Fibroblast of lung (primary cell): ENCODE results near the gene CEP85. TPM values are rescaled to one million over a fixed set of nuclear protein-coding genes. Genes with fewer than 3 reads are reported as not detected.

Source experiments
- DNase-seq, 2 donors: peaks; one replicate each; pipeline versions ENCODE4 v3.0.0 to v3.0.0-alpha.2; 2010; ENCODE audit warnings: low read depth in 2 of 2
- H2AFZ ChIP-seq: 2 replicates; pipeline ENCODE4 v1.5.1; 2012; ENCODE audit warnings: low read length, control low read depth, inconsistent platforms
- H3K27ac ChIP-seq: 2 replicates; pipeline ENCODE4 v1.5.1; 2011; ENCODE audit warnings: low read length, control low read depth; ENCODE audit not compliant: insufficient read depth
- H3K27me3 ChIP-seq: 2 replicates; pipeline ENCODE4 v1.5.1; 2011; ENCODE audit warnings: mild to moderate bottlenecking, low read length; ENCODE audit not compliant: control insufficient read depth, insufficient read depth
- H3K36me3 ChIP-seq: 2 replicates; pipeline ENCODE4 v1.5.1; 2011; ENCODE audit warnings: low read length; ENCODE audit not compliant: control insufficient read depth, insufficient read depth
- H3K4me1 ChIP-seq: 2 replicates; pipeline ENCODE4 v1.5.1; 2011; ENCODE audit warnings: low read length; ENCODE audit not compliant: control insufficient read depth, insufficient read depth; ENCODE audit errors: extremely low read depth
- H3K4me2 ChIP-seq: 2 replicates; pipeline ENCODE4 v1.5.1; 2011; ENCODE audit warnings: low read length, control low read depth; ENCODE audit not compliant: insufficient read depth; ENCODE audit errors: extremely low read depth
- H3K4me3 ChIP-seq, 4 experiments: fragments of 200-600 bp in 1 of 4; sonication (generic) in 1 of 4; replicated peaks in 1 of 4; 2 replicates each; pipeline ENCODE4 v1.5.1; 2011 to 2016; ENCODE audit warnings: low read length in 4 of 4, low read depth in 3 of 4, mild to moderate bottlenecking in 3 of 4, control low read depth in 2 of 4, inconsistent platforms in 1 of 4, mixed read lengths in 1 of 4; ENCODE audit not compliant: insufficient read depth in 1 of 4; ENCODE audit errors: control extremely low read depth in 1 of 4
- H3K79me2 ChIP-seq: 2 replicates; pipeline ENCODE4 v1.5.1; 2012; ENCODE audit warnings: mild to moderate bottlenecking, low read length, inconsistent platforms; ENCODE audit not compliant: control insufficient read depth, insufficient read depth
- H3K9ac ChIP-seq: 2 replicates; pipeline ENCODE4 v1.5.1; 2011; ENCODE audit warnings: mild to moderate bottlenecking, low read length, control low read depth; ENCODE audit not compliant: insufficient read depth
- H3K9me3 ChIP-seq: 2 replicates; pipeline ENCODE4 v1.5.1; 2012; ENCODE audit warnings: low read depth, low read length; ENCODE audit not compliant: control insufficient read depth, insufficient read depth
- H4K20me1 ChIP-seq: 2 replicates; pipeline ENCODE4 v1.5.1; 2011; ENCODE audit warnings: low read length; ENCODE audit not compliant: control insufficient read depth, insufficient read depth; ENCODE audit errors: extremely low read depth
- CTCF ChIP-seq, 2 donors: IDR thresholded peaks in 1 of 2; conservative IDR thresholded peaks in 1 of 2; 1 replicate in 1 of 2; 2 replicates in 1 of 2; pipeline ENCODE4 v1.5.1; 2011 to 2012; ENCODE audit warnings: low read length in 2 of 2, control low read depth in 1 of 2, inconsistent platforms in 1 of 2, low read depth in 1 of 2, mild to moderate bottlenecking in 1 of 2
- EZH2 ChIP-seq: IDR thresholded peaks from 2 replicates; pipeline ENCODE4 v1.5.1; 2012; ENCODE audit warnings: low read length, control low read depth, mild to moderate bottlenecking; ENCODE audit errors: missing control alignments
- polyA plus RNA-seq, 2 donors: library from polyadenylated mRNA; depleted of rRNA in 1 of 2; stranded (reverse) in 1 of 2; unstranded in 1 of 2; fragments of >200 nt; gene quantifications; 2 replicates each; pipeline ENCODE4 v1.2.1, GENCODE V29; 2011 to 2012; ENCODE audit warnings: missing spikeins in 1 of 2
- total RNA-seq: library from RNA; depleted of rRNA; stranded (reverse); fragments of >200 nt; gene quantifications from 2 replicates; pipeline ENCODE4 v1.2.1, GENCODE V29; 2014

CEP85 gene
- total and polyA plus RNA-seq, 2 donors (not counting 1 experiment from before 2014, with no cell fraction given) = 4.7 to 6.9 TPM

GRCh38 chr1:26197301-26197700, 36.7 kb upstream of the CEP85 start:
- peaks cover 10% of the 10 kb centered on the region for H3K27me3 ChIP-seq
- H3K4me1 ChIP-seq = no peaks in the 10 kb centered on the region
- DNase-seq = no peak
- TF ChIP-seq CTCF (conservative IDR thresholded peaks at IDR 0.05 in 1 of 2, IDR thresholded peaks at IDR 0.05 in 1 of 2; ENCODE audit: low read depth in 1 of 2, low read length in 2 of 2) (no peak), EZH2 (no peak)
- no peak overlapping the region for H3K4me2 ChIP-seq
- H3K4me3 ChIP-seq = no peak overlapping the region
- no peak overlapping the region for H3K27ac ChIP-seq
- H2AFZ ChIP-seq = no peak overlapping the region
- H4K20me1 ChIP-seq = no peaks in the 10 kb centered on the region
- H3K79me2 ChIP-seq = no peaks in the 10 kb centered on the region
- H3K36me3 ChIP-seq = no peaks in the 10 kb centered on the region
- no peaks in the 10 kb centered on the region for H3K9me3 ChIP-seq
- H3K9ac ChIP-seq = no peak overlapping the region

GRCh38 chr1:26197813-26198212, 36.2 kb upstream of the CEP85 start:
- no peak for DNase-seq
- Histone ChIP-seq H3K27me3 (peaks cover 10% of the 10 kb centered on the region), H2AFZ (no peak overlapping the region), H3K9ac (no peak overlapping the region), H4K20me1 (no peaks in the 10 kb centered on the region), H3K9me3 (no peaks in the 10 kb centered on the region), H3K4me3 (no peak overlapping the region), H3K79me2 (no peaks in the 10 kb centered on the region), H3K4me2 (no peak overlapping the region), H3K4me1 (no peaks in the 10 kb centered on the region), H3K27ac (no peak overlapping the region), H3K36me3 (no peaks in the 10 kb centered on the region)
- no peak for TF ChIP-seq CTCF (conservative IDR thresholded peaks at IDR 0.05 in 1 of 2, IDR thresholded peaks at IDR 0.05 in 1 of 2; ENCODE audit: low read depth in 1 of 2, low read length in 2 of 2)
- TF ChIP-seq EZH2 = no peak

GRCh38 chr1:26200413-26200812, 33.6 kb upstream of the CEP85 start:
- Histone ChIP-seq H3K36me3 (no peaks in the 10 kb centered on the region), H3K79me2 (no peaks in the 10 kb centered on the region), H2AFZ (no peak overlapping the region), H3K27ac (no peak overlapping the region), H3K4me2 (no peak overlapping the region), H3K4me3 (no peak overlapping the region), H4K20me1 (no peaks in the 10 kb centered on the region), H3K27me3 (peaks cover 8% of the 10 kb centered on the region), H3K9ac (no peak overlapping the region), H3K9me3 (no peaks in the 10 kb centered on the region), H3K4me1 (no peaks in the 10 kb centered on the region)
- TF ChIP-seq EZH2 = no peak
- no peak for TF ChIP-seq CTCF (conservative IDR thresholded peaks at IDR 0.05 in 1 of 2, IDR thresholded peaks at IDR 0.05 in 1 of 2; ENCODE audit: low read depth in 1 of 2, low read length in 2 of 2)
- no peak for DNase-seq
